Mucosa of descending colon (tissue), 3 donors: ENCODE measurements around the gene OOSP3. TPM values are rescaled to one million over a fixed set of nuclear protein-coding genes. Genes with fewer than 3 reads are reported as not detected.

Experiments used
- ATAC-seq: fragments of 200-7000 bp; cut with Tn5 transposase; one replicate; pipeline ENCODE4 v1.9.1; 2020; ENCODE audit warnings: mild to moderate bottlenecking, moderate library complexity
- DNase-seq, 3 donors: peaks; one replicate each; pipeline ENCODE4 v3.0.0-alpha.2; 2020
- H3K36me3 ChIP-seq: fragments of 200-600 bp; one replicate; pipeline ENCODE4 v1.8.0; 2021; ENCODE audit warnings: low read depth, mild to moderate bottlenecking
- H3K4me1 ChIP-seq: fragments of 200-600 bp; one replicate; pipeline ENCODE4 v1.8.0; 2021; ENCODE audit warnings: low read depth, mild to moderate bottlenecking
- H3K4me3 ChIP-seq: fragments of 200-600 bp; one replicate; pipeline ENCODE4 v1.8.0; 2021; ENCODE audit warnings: mild to moderate bottlenecking
- H3K9me3 ChIP-seq: fragments of 200-600 bp; one replicate; pipeline ENCODE4 v1.8.0; 2021; ENCODE audit warnings: mild to moderate bottlenecking
- CTCF ChIP-seq: fragments of 200-600 bp; IDR thresholded peaks from one replicate; pipeline ENCODE4 v1.8.0; 2022; ENCODE audit warnings: antibody characterized with exemption, mild to moderate bottlenecking
- intact Hi-C, 2 donors: fragments of 100-400 bp; cut with DNase I in 1 of 2; cut with micrococcal nuclease in 1 of 2; formaldehyde crosslinking; loops; one replicate each; pipeline versions ENCODE4 v1.11.0 to v1.11.1; 2022; cut with DNase I, micrococcal nuclease
- long read RNA-seq, 2 donors: library from polyadenylated mRNA; unstranded; transcript quantifications; one replicate each; pipeline ENCODE4 v2.0.0, GENCODE V29; 2019 to 2021
- total RNA-seq, 3 donors: library from RNA; stranded (reverse); fragmentation: NEBNext Ultra II Directional in 2 of 3; extraction: Animal tissue kit (Norgen Biotek cat#: 25700) in 2 of 3; gene quantifications; one replicate each; pipeline versions ENCODE4 v1.2.1 to v1.2.4, GENCODE V29; 2021 to 2023
- donor health status: DM: no; HTN: no; CAD: no; lungs with moderate emphysema.
- donor health status: DM: no; HTN: no; CAD: no.
- donor health status: DM: no; HTN: yes; CAD: no.

Gene OOSP3
- under 1 TPM in 2 of 3 donors, not detected in 1; 0.36 to 0.61 TPM for total RNA-seq
- long read RNA-seq, donor 1, result 0 reads
- long read RNA-seq, donor 2, partial matches to known transcripts, result 1 of 2 reads
- long read RNA-seq, donor 2, other reads (novel, unspliced or antisense), result 1 of 2 reads

GRCh38 chr11:59878575-59878974 is at the start of gene OOSP3:
Gene OOSP3 (plus strand): TSS chr11:59878782. CDS start chr11:59878809, 27 bp downstream.
- Histone ChIP-seq H3K36me3 (no peaks in the 10 kb centered on the region), H3K4me1 (peaks cover 8% of the 10 kb centered on the region), H3K9me3 (no peaks in the 10 kb centered on the region), H3K4me3 (no peak within 1 kb of the TSS)
- intact Hi-C loops, result no loop called here
- no peak for TF ChIP-seq CTCF
- ATAC-seq (no peak), DNase-seq (no peak)

- no peak for TF ChIP-seq CTCF
- no peaks in the 10 kb centered on the region for H3K9me3 ChIP-seq
- no peak overlapping the region for H3K4me3 ChIP-seq
- ATAC-seq, result no peak
- no peaks in the 10 kb centered on the region for H3K36me3 ChIP-seq
- intact Hi-C loops, result loop anchor here in 1 of 2 donors (10.0 kb wide), 1 partner anchor 85 kb away; no protein-coding TSS in a partner anchor
- no peaks in the 10 kb centered on the region for H3K4me1 ChIP-seq
- no peak for DNase-seq
These were observed 49.2 kb upstream of the OOSP3 start for GRCh38 chr11:59829358-59829757.

GRCh38 chr11:59833602-59834001 is 45.0 kb upstream of the OOSP3 start:
- no peak for DNase-seq
- no peak overlapping the region for H3K4me3 ChIP-seq
- intact Hi-C loops, result no loop called here
- H3K36me3 ChIP-seq, result no peaks in the 10 kb centered on the region
- no peaks in the 10 kb centered on the region for H3K4me1 ChIP-seq
- no peak for TF ChIP-seq CTCF
- H3K9me3 ChIP-seq, result no peaks in the 10 kb centered on the region
- ATAC-seq, result no peak

- Histone ChIP-seq H3K4me1 (no peaks in the 10 kb centered on the region), H3K9me3 (no peaks in the 10 kb centered on the region), H3K36me3 (no peaks in the 10 kb centered on the region), H3K4me3 (no peak overlapping the region)
- no peak for ATAC-seq
- no peak for DNase-seq
- intact Hi-C loops, result no loop called here
- TF ChIP-seq CTCF, result no peak
These were observed 39.0 kb upstream of the OOSP3 start for GRCh38 chr11:59839615-59840014.

GRCh38 chr11:59841514-59841913 is 37.1 kb upstream of the OOSP3 start:
- Histone ChIP-seq H3K4me3 (no peak overlapping the region), H3K9me3 (no peaks in the 10 kb centered on the region), H3K36me3 (no peaks in the 10 kb centered on the region), H3K4me1 (no peaks in the 10 kb centered on the region)
- intact Hi-C loops, result no loop called here
- no peak for ATAC-seq
- TF ChIP-seq CTCF, result no peak
- DNase-seq, result no peak

GRCh38 chr11:59842316-59842715 is 36.3 kb upstream of the OOSP3 start:
- DNase-seq (no peak), ATAC-seq (no peak)
- Histone ChIP-seq H3K9me3 (no peaks in the 10 kb centered on the region), H3K4me1 (no peaks in the 10 kb centered on the region), H3K36me3 (no peaks in the 10 kb centered on the region), H3K4me3 (no peak overlapping the region)
- TF ChIP-seq CTCF, result no peak
- intact Hi-C loops, result no loop called here
